Activated T-helper 1 cell treated with Interleukin-2 at 50 U/mL for 16 hours (primary cell): Measurements from ENCODE around the gene CROCC.
A peak's percentile ranks its signal among the peaks of the same experiment; 100 is the strongest.

Source experiments
- DNase-seq: peaks from one replicate; pipeline ENCODE4 v3.0.0-alpha.2; 2020; ENCODE audit warnings: low read depth

The CROCC gene

GRCh38 chr1:17011439-17012307, 89.9 kb downstream of the CROCC start, which contains the start of gene ATP13A2:
Gene ATP13A2, minus strand, starts transcription at chr1:17011928. Its CDS starts 190 bp downstream, at chr1:17011738.
- peak; percentile 76 for DNase-seq

DNA sequence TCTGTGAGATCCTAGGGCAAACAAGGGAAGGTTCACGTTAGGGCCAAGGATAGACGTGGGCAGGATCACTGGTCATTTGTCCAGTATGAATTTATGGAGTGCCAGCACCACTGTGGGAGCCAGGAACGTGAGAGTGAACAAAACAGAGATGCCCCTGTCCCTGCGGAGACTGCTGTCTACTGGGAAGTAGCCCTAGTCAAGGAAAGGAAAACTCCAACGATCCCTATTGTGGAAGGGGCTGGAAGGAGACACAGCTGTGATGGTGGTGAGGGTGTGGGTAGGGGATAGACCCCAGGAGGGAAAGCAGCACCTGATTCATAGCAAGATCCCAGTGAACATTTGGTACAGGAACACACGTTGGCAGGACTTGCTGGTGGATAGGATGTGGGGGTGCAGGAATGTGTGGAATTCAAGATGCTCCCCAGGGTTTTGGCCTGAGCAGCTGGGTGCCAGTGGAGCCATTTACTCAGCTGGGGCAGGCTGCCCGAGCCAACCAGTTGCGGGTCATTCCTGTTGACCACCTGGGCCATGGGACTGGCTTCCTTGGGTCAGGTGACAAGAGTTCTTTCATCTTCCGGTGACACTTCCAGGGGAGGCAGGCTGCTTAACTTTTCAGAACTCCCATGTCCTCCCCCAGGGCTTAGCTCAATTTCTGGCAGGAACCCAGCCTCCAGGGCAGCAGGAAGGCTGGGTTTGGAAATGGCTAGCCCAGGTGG, 91.2 kb downstream of the CROCC start:
- DNase-seq: no peak

DNA sequence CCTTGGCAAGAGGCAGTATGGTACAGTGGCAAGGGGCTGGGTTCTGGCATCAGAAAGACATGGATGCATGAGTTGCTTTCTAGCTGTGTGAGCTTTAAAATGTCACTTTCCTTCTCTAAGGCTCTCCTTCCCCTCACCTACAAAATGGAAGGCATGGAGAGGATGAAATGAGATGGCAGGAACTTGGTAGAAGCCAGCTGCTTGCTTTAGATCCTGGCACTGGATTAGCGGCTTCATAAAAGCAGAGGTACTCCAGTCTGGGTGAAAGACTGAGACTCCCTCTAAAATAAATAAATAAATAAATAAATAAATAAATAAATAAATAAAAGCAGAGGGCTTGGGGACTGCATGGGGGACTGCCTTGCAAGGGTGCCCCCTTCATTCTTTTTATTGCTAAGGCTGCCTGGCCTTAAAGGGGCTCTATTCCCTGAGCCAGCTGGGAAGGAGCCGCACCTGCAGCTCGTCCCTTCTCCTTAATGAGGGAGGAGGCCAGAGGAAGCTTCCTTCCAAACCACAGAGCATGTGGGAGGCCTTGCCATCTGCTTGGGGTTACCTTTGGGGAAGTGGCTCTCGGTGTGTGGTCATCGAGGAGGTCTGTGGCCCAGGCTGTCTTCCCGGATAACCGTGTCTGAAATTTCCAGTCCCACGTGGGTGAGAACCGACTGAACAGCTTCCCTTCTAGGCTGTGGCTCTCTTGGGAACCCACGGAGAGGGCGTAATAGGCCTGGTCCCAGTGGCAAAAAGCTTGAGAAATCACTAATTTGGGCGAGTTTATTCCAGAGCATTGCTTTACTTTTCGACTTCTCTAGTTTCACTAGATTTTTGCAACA, 92.0 kb downstream of the CROCC start:
- DNase-seq: no peak

GRCh38 chr1:17014671-17015567, 93.2 kb downstream of the CROCC start:
- DNase-seq: no peak

GRCh38 chr1:17016317-17016661, 94.6 kb downstream of the CROCC start:
- no peak for DNase-seq

GRCh38 chr1:17017435-17017834, 95.7 kb downstream of the CROCC start:
- DNase-seq: no peak

GRCh38 chr1:17018849-17019248, 97.1 kb downstream of the CROCC start:
- no peak for DNase-seq

DNA sequence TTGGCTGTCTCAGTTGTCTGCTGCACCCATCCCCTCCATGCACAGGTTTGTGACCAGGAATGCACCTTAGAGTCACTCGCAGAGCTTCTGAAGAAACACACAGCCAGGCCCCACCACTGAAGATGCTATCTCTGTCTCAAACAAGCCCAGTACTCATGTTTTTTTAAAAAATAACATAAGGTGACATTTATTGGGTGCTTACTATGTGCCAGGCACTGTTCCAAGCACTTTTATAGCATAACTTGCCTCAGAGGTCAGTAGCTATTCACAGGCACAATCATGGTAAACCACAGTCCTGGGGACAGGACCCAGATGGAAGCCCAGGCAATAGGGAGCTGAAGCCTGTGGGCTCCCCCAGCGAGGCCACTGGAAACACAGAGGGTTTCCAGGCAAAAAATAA, 98.8 kb downstream of the CROCC start:
- no peak for DNase-seq

DNA sequence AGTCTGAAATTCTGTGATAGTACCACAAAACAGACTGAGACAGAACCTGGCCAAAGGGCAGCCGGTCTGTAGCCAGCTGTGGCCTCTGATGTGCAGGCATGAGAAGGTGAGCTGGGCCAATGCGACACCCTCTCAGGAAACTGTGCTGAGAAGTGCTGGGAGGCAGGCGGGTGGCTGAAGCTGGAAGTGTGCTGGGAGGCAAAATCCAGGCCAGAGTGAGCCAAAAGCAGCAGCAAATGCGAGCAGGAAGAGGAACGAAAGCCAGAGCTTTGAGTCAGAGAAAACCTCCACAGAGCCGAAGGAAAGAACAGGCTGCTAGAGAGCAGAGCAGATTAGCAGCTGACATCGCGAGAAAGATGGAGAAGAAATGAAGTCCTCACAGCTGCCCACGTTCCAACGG, 100.2 kb downstream of the CROCC start:
- DNase-seq: no peak
